Fibroblast of lung (primary cell): ENCODE data around the gene ACADS. TPM values are rescaled to one million over a fixed set of nuclear protein-coding genes. Genes with fewer than 3 reads are reported as not detected.

Source experiments
- DNase-seq, 2 donors: peaks; one replicate each; pipeline versions ENCODE4 v3.0.0 to v3.0.0-alpha.2; 2010; ENCODE audit warnings: low read depth in 2 of 2
- H2AFZ ChIP-seq: 2 replicates; pipeline ENCODE4 v1.5.1; 2012; ENCODE audit warnings: low read length, control low read depth, inconsistent platforms
- H3K27ac ChIP-seq: 2 replicates; pipeline ENCODE4 v1.5.1; 2011; ENCODE audit warnings: low read length, control low read depth; ENCODE audit not compliant: insufficient read depth
- H3K27me3 ChIP-seq: 2 replicates; pipeline ENCODE4 v1.5.1; 2011; ENCODE audit warnings: mild to moderate bottlenecking, low read length; ENCODE audit not compliant: control insufficient read depth, insufficient read depth
- H3K36me3 ChIP-seq: 2 replicates; pipeline ENCODE4 v1.5.1; 2011; ENCODE audit warnings: low read length; ENCODE audit not compliant: control insufficient read depth, insufficient read depth
- H3K4me1 ChIP-seq: 2 replicates; pipeline ENCODE4 v1.5.1; 2011; ENCODE audit warnings: low read length; ENCODE audit not compliant: control insufficient read depth, insufficient read depth; ENCODE audit errors: extremely low read depth
- H3K4me2 ChIP-seq: 2 replicates; pipeline ENCODE4 v1.5.1; 2011; ENCODE audit warnings: low read length, control low read depth; ENCODE audit not compliant: insufficient read depth; ENCODE audit errors: extremely low read depth
- H3K4me3 ChIP-seq, 4 experiments: fragments of 200-600 bp in 1 of 4; sonication (generic) in 1 of 4; replicated peaks in 1 of 4; 2 replicates each; pipeline ENCODE4 v1.5.1; 2011 to 2016; ENCODE audit warnings: low read length in 4 of 4, low read depth in 3 of 4, mild to moderate bottlenecking in 3 of 4, control low read depth in 2 of 4, inconsistent platforms in 1 of 4, mixed read lengths in 1 of 4; ENCODE audit not compliant: insufficient read depth in 1 of 4; ENCODE audit errors: control extremely low read depth in 1 of 4
- H3K79me2 ChIP-seq: 2 replicates; pipeline ENCODE4 v1.5.1; 2012; ENCODE audit warnings: mild to moderate bottlenecking, low read length, inconsistent platforms; ENCODE audit not compliant: control insufficient read depth, insufficient read depth
- H3K9ac ChIP-seq: 2 replicates; pipeline ENCODE4 v1.5.1; 2011; ENCODE audit warnings: mild to moderate bottlenecking, low read length, control low read depth; ENCODE audit not compliant: insufficient read depth
- H3K9me3 ChIP-seq: 2 replicates; pipeline ENCODE4 v1.5.1; 2012; ENCODE audit warnings: low read depth, low read length; ENCODE audit not compliant: control insufficient read depth, insufficient read depth
- H4K20me1 ChIP-seq: 2 replicates; pipeline ENCODE4 v1.5.1; 2011; ENCODE audit warnings: low read length; ENCODE audit not compliant: control insufficient read depth, insufficient read depth; ENCODE audit errors: extremely low read depth
- EZH2 ChIP-seq: IDR thresholded peaks from 2 replicates; pipeline ENCODE4 v1.5.1; 2012; ENCODE audit warnings: low read length, control low read depth, mild to moderate bottlenecking; ENCODE audit errors: missing control alignments
- polyA plus RNA-seq, 2 donors: library from polyadenylated mRNA; depleted of rRNA in 1 of 2; stranded (reverse) in 1 of 2; unstranded in 1 of 2; fragments of >200 nt; gene quantifications; 2 replicates each; pipeline ENCODE4 v1.2.1, GENCODE V29; 2011 to 2012; ENCODE audit warnings: missing spikeins in 1 of 2
- total RNA-seq: library from RNA; depleted of rRNA; stranded (reverse); fragments of >200 nt; gene quantifications from 2 replicates; pipeline ENCODE4 v1.2.1, GENCODE V29; 2014
- TF ChIP-seq, protein P1 (sequence below), 2 donors: IDR thresholded peaks in 1 of 2; conservative IDR thresholded peaks in 1 of 2; 1 replicate in 1 of 2; 2 replicates in 1 of 2; pipeline ENCODE4 v1.5.1; 2011 to 2012; ENCODE audit warnings: low read length in 2 of 2, control low read depth in 1 of 2, inconsistent platforms in 1 of 2, low read depth in 1 of 2, mild to moderate bottlenecking in 1 of 2

ACADS gene
- total and polyA plus RNA-seq, 2 donors (not counting 1 experiment from before 2014, with no cell fraction given) = 4.5 to 15.9 TPM

DNA sequence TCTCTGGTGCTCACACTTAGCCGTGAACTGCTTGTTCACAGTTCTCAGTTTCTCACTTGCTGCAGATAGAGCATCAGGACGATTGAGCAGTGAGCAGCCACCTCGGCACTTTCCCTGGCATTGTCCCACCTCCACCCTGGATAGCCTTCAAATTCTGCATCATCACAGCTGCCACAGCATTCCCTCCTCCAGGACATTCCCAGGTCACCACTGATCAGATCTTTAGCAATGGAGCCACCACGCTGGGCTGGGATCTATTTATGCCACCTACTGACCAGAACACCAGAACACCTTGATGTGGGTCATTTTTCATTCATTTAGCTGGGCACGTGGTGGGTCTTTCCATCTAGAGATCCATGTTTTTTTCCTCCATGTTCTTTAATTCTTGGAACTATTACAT lies 23.6 kb downstream of the ACADS start:
- H3K4me3 ChIP-seq = no peak overlapping the region
- H3K4me2 ChIP-seq = no peak overlapping the region
- H3K4me1 ChIP-seq = no peaks in the 10 kb centered on the region
- H3K79me2 ChIP-seq = no peaks in the 10 kb centered on the region
- H3K36me3 ChIP-seq = no peaks in the 10 kb centered on the region
- no peaks in the 10 kb centered on the region for H3K9me3 ChIP-seq
- no peaks in the 10 kb centered on the region for H3K27me3 ChIP-seq
- DNase-seq = no peak
- no peak overlapping the region for H3K9ac ChIP-seq
- H2AFZ ChIP-seq = no peak overlapping the region
- H3K27ac ChIP-seq = no peak overlapping the region
- TF ChIP-seq, protein P1, sequence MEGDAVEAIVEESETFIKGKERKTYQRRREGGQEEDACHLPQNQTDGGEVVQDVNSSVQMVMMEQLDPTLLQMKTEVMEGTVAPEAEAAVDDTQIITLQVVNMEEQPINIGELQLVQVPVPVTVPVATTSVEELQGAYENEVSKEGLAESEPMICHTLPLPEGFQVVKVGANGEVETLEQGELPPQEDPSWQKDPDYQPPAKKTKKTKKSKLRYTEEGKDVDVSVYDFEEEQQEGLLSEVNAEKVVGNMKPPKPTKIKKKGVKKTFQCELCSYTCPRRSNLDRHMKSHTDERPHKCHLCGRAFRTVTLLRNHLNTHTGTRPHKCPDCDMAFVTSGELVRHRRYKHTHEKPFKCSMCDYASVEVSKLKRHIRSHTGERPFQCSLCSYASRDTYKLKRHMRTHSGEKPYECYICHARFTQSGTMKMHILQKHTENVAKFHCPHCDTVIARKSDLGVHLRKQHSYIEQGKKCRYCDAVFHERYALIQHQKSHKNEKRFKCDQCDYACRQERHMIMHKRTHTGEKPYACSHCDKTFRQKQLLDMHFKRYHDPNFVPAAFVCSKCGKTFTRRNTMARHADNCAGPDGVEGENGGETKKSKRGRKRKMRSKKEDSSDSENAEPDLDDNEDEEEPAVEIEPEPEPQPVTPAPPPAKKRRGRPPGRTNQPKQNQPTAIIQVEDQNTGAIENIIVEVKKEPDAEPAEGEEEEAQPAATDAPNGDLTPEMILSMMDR (conservative IDR thresholded peaks at IDR 0.05 in 1 of 2, IDR thresholded peaks at IDR 0.05 in 1 of 2; ENCODE audit: low read depth in 1 of 2, low read length in 2 of 2) = no peak
- TF ChIP-seq EZH2 = no peak
- no peaks in the 10 kb centered on the region for H4K20me1 ChIP-seq

DNA sequence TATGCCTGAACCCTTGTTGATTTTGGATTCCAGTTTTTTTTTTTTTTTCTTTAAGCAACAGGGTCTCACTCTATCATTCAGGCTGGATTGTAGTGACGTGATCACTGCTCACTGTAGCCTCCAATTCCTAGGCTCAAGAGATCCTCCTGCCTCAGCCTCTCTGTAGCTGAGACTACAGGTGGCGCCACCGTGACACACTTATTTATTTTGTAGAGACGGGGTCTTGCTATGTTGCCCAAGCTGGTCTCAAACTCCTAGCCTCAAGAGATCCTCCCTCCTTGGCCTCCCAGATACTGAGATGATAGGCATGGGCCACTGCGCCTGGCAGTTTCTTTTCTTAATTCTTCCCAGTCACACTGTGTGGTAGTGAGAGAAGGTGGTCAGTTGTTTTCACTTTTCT lies 25.2 kb downstream of the ACADS start:
- Histone ChIP-seq H3K27me3 (no peaks in the 10 kb centered on the region), H2AFZ (no peak overlapping the region), H4K20me1 (no peaks in the 10 kb centered on the region), H3K36me3 (no peaks in the 10 kb centered on the region), H3K79me2 (no peaks in the 10 kb centered on the region), H3K4me2 (no peak overlapping the region), H3K27ac (no peak overlapping the region), H3K4me3 (no peak overlapping the region), H3K9ac (no peak overlapping the region), H3K9me3 (no peaks in the 10 kb centered on the region), H3K4me1 (no peaks in the 10 kb centered on the region)
- no peak for DNase-seq
- TF ChIP-seq, protein P1 (conservative IDR thresholded peaks at IDR 0.05 in 1 of 2, IDR thresholded peaks at IDR 0.05 in 1 of 2; ENCODE audit: low read depth in 1 of 2, low read length in 2 of 2) = no peak
- TF ChIP-seq EZH2 = no peak

DNA sequence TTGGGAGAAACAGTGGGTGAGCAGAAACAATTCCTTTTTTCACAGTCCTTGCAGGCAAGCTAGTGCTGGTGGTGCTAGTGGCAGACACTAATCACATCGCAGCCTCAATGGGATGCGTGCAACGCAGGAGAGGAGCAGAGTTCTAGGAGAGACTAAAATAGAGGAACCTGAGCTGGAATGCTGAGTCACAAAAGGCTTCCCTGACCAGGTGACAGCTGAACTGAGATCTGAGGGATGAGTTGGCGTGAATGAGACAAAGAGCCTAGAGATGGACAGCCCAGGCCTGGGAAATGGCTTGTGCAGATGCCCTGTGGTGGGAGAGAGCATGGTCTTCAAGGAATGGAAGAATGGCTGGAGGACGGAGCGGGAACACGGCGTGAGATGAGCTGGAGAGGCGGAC lies 25.8 kb downstream of the ACADS start:
- Histone ChIP-seq H3K4me1 (no peaks in the 10 kb centered on the region), H3K9ac (no peak overlapping the region), H3K9me3 (no peaks in the 10 kb centered on the region), H3K27me3 (no peaks in the 10 kb centered on the region), H3K79me2 (no peaks in the 10 kb centered on the region), H4K20me1 (no peaks in the 10 kb centered on the region), H3K4me2 (no peak overlapping the region), H2AFZ (no peak overlapping the region), H3K36me3 (no peaks in the 10 kb centered on the region), H3K4me3 (no peak overlapping the region), H3K27ac (no peak overlapping the region)
- no peak for DNase-seq
- TF ChIP-seq, protein P1 (conservative IDR thresholded peaks at IDR 0.05 in 1 of 2, IDR thresholded peaks at IDR 0.05 in 1 of 2; ENCODE audit: low read depth in 1 of 2, low read length in 2 of 2) = no peak
- no peak for TF ChIP-seq EZH2
